Neural cell (in vitro differentiated cells): ENCODE results near the gene AKR1C1. TPM values are rescaled to one million over a fixed set of nuclear protein-coding genes. Genes with fewer than 3 reads are reported as not detected.
"Not testable (repeated sequence)": the region's sequence is repeated elsewhere in the genome, so short reads cannot be mapped to it uniquely, and the experiment has no call there.

Source experiments
- H2AFZ ChIP-seq: fragments of 200-600, 300-800 bp; sonication (generic), shearing (Covaris generic); 2 replicates; pipeline ENCODE4 v1.6.0; 2014; ENCODE audit warnings: low read depth, mild to moderate bottlenecking, antibody characterized with exemption, low read length, moderate library complexity
- H3F3A ChIP-seq: fragments of 200-600 bp; shearing (Covaris generic); 2 replicates; pipeline ENCODE4 v1.6.1; 2016; ENCODE audit warnings: mild to moderate bottlenecking, moderate library complexity, mixed read lengths, antibody characterized with exemption, low read length; ENCODE audit not compliant: insufficient read depth, poor library complexity, severe bottlenecking
- H3K27ac ChIP-seq: fragments of 200-600, 300-800 bp; sonication (generic), shearing (Covaris generic); 2 replicates; pipeline ENCODE4 v1.5.1; 2014; ENCODE audit warnings: mild to moderate bottlenecking, low read length, moderate library complexity
- H3K27me3 ChIP-seq: fragments of 300-800, 200-600 bp; sonication (generic), shearing (Covaris generic); 2 replicates; pipeline ENCODE4 v1.6.0; 2014; ENCODE audit warnings: mild to moderate bottlenecking, low read depth, low read length, moderate library complexity; ENCODE audit not compliant: insufficient read depth
- H3K36me3 ChIP-seq: fragments of 300-800, 200-600 bp; sonication (generic), shearing (Covaris generic); 2 replicates; pipeline ENCODE4 v1.5.1; 2014; ENCODE audit warnings: mild to moderate bottlenecking, antibody characterized with exemption, low read length, moderate library complexity; ENCODE audit not compliant: insufficient read depth
- H3K4me2 ChIP-seq: fragments of 300-800, 200-600 bp; sonication (generic), shearing (Covaris generic); 2 replicates; pipeline ENCODE4 v1.6.0; 2014; ENCODE audit warnings: mild to moderate bottlenecking, low read length
- H3K4me3 ChIP-seq: fragments of 300-800, 200-600 bp; sonication (generic), shearing (Covaris generic); 2 replicates; pipeline ENCODE4 v1.5.1; 2014; ENCODE audit warnings: mild to moderate bottlenecking, low read length, moderate library complexity
- H3K79me2 ChIP-seq: fragments of 200-600 bp; shearing (Covaris generic); replicated peaks from 2 replicates; pipeline ENCODE4 v1.6.0; 2014; ENCODE audit warnings: mild to moderate bottlenecking, low read length, moderate library complexity; ENCODE audit not compliant: insufficient read depth
- H3K9ac ChIP-seq: fragments of 300-800, 200-600 bp; sonication (generic), shearing (Covaris generic); 2 replicates; pipeline ENCODE4 v1.6.1; 2016; ENCODE audit warnings: mild to moderate bottlenecking, low read length, mixed read lengths
- H3K9me2 ChIP-seq: fragments of 200-600 bp; shearing (Covaris generic); 2 replicates; pipeline ENCODE4 v1.6.1; 2016; ENCODE audit warnings: mild to moderate bottlenecking, low read length, mixed read lengths; ENCODE audit not compliant: insufficient read depth
- H3K9me3 ChIP-seq: fragments of 200-600, 300-800 bp; sonication (generic), shearing (Covaris generic); 2 replicates; pipeline ENCODE4 v1.6.1; 2016; ENCODE audit warnings: mild to moderate bottlenecking, mixed run types, low read length, moderate library complexity, mixed read lengths
- H4K20me1 ChIP-seq: fragments of 200-600 bp; shearing (Covaris generic); 2 replicates; pipeline ENCODE4 v1.6.1; 2016; ENCODE audit warnings: mild to moderate bottlenecking, mixed run types; ENCODE audit not compliant: insufficient read depth
- POLR2AphosphoS5 ChIP-seq: IDR thresholded peaks from 2 replicates; pipeline ENCODE4 v1.6.1; 2012
- polyA plus RNA-seq: library from polyadenylated mRNA; depleted of rRNA; stranded (reverse); fragments of >200 nt; gene quantifications from 2 replicates; pipeline ENCODE4 v1.2.3, GENCODE V29; 2014
- TF ChIP-seq, protein P1 (sequence below): IDR thresholded peaks from 2 replicates; pipeline ENCODE4 v1.6.1; 2012; ENCODE audit warnings: borderline replicate concordance

The AKR1C1 gene
- polyA plus RNA-seq, 1 donor from 2014 or later: 183 TPM

DNA sequence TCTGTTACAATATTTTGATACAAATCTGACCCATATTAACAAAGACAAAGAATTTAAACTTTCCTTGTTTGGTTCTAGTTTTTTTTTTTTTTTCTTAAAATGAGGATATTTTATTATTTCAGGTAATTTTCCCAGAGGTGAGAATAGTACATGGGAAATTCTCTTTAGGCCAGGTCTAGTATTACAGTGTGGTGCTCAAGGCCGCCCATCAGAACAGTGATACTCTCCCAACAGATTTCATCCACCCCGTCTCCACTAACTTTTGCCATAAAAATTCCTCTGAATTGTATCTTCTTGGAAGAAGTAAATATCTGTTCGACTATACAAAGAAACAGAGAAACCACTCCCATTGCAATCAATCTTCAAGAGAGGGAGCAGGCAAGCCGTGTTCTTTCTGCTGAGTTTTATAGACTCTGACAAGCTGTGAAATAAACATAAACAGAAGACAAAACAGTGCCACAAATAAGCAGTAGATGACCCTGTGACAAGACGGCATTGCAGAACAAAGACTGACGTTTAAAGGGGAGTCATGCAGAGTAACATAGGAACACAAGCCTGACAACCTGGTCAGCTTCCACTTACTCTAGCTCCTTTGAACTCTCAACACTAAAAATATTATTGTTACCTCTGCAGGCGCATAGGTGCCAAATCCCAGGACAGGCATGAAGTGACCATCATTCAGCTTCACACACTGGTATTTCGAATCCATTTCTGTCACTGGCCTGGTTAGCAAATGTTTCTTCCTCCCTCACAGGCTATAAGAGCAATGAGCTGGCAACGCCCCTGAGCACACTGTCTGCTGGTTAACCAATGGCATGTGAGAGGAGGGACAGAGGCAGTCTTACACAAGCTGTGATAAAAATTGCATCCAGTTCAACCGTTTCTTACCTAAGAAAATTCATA is 40.2 kb downstream of the AKR1C1 start, which contains the start of gene AKR1C2:
Gene AKR1C2 (minus strand): TSS at position 731 of the 903 bp plus-strand sequence. CDS start 22 bp downstream, at position 709.
- H3K79me2 ChIP-seq, H3K9me3 ChIP-seq, H3K27me3 ChIP-seq, H3F3A ChIP-seq, H3K9me2 ChIP-seq, H4K20me1 ChIP-seq, H3K36me3 ChIP-seq: not testable (repeated sequence)
- TF ChIP-seq, protein P1, sequence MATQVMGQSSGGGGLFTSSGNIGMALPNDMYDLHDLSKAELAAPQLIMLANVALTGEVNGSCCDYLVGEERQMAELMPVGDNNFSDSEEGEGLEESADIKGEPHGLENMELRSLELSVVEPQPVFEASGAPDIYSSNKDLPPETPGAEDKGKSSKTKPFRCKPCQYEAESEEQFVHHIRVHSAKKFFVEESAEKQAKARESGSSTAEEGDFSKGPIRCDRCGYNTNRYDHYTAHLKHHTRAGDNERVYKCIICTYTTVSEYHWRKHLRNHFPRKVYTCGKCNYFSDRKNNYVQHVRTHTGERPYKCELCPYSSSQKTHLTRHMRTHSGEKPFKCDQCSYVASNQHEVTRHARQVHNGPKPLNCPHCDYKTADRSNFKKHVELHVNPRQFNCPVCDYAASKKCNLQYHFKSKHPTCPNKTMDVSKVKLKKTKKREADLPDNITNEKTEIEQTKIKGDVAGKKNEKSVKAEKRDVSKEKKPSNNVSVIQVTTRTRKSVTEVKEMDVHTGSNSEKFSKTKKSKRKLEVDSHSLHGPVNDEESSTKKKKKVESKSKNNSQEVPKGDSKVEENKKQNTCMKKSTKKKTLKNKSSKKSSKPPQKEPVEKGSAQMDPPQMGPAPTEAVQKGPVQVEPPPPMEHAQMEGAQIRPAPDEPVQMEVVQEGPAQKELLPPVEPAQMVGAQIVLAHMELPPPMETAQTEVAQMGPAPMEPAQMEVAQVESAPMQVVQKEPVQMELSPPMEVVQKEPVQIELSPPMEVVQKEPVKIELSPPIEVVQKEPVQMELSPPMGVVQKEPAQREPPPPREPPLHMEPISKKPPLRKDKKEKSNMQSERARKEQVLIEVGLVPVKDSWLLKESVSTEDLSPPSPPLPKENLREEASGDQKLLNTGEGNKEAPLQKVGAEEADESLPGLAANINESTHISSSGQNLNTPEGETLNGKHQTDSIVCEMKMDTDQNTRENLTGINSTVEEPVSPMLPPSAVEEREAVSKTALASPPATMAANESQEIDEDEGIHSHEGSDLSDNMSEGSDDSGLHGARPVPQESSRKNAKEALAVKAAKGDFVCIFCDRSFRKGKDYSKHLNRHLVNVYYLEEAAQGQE: peak; percentile 50
- TF ChIP-seq POLR2AphosphoS5: peak; percentile 58
- Histone ChIP-seq H2AFZ (peak within 1 kb of the TSS; percentile 38), H3K9ac (peak within 1 kb of the TSS; percentile 58), H3K4me2 (peak within 1 kb of the TSS; percentile 74), H3K27ac (peak within 1 kb of the TSS; percentile 44), H3K4me3 (peak within 1 kb of the TSS; percentile 58)

DNA sequence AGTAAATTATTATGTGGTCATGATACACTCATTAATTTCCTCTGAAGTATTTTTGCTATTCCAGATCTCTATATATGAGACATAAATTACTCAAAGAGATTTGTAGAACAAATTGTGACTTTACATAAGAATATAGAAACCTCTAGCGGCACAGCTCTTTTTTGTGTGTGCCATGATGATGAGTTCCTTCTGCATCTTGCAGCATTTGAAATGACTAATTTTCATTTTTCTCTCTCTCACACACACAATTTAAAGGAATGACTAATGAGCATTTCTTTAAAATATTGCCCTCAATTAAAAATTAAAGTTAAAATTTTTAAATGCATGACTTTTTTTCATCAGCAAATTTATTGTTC is 40.8 kb downstream of the AKR1C1 start:
- not testable (repeated sequence) for H3K9me3 ChIP-seq, H4K20me1 ChIP-seq

DNA sequence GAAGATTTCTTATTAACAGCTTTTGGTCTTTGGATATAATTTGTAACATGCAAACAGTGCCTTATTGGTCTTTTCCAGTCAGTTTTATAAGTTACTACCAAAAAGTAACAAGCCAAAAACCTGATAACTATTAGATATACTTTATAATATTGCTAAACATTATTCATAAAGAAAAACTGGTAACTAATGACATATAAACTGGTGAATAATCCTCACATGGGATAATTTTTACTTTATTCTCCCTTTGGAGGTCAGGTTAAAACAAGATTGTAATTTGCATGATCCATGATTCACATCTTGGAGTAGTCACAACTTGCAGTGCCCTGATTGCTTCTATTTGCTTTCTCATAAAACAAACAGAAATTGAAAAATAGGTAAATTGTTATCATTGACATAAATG is 41.3 kb downstream of the AKR1C1 start:
- not testable (repeated sequence) for H3K9me2 ChIP-seq, H3K9me3 ChIP-seq, H3K79me2 ChIP-seq

More for the DNA sequence above, 40.8 kb downstream of the AKR1C1 start:
- H3K27me3 ChIP-seq, H3K79me2 ChIP-seq, H3K27ac ChIP-seq, H3K9me2 ChIP-seq, H3K9ac ChIP-seq, H3K4me3 ChIP-seq, H3K4me2 ChIP-seq, H2AFZ ChIP-seq, H3K36me3 ChIP-seq, H3F3A ChIP-seq: not testable (repeated sequence)

DNA sequence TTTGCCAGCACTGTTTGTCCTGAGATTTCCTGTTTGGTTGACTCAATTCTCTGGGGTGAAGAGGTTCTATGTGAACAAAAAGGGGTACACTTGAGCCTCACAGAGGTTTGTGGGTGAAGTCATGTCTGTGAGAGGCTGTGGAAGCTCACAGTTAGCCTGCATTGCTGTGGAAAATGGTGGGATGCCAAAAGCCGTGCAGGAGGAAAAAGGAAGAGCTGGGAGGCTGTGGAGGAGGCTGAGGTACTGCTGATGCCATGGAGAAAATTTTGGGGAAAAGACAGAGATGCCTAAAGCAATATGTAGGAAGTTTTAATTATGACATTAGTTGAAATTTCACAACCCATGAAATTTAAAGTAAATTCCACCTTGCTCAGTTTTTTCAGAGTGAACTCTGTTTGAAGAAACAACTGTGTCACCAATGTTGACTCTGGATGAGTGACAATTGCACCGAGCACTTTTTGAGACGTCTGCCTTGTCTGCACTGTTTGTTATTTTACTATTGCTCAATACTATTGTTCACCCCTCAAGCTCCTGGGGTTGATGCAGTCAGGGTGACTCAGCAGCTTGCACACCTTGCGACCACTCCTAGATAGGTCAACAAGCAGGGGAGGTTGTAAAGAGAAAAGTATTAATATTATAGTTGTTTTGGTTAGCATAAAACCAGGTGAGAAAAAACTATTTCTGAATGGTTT is 45.8 kb downstream of the AKR1C1 start:
- H3K9me2 ChIP-seq, H2AFZ ChIP-seq, H3K79me2 ChIP-seq, H3K4me3 ChIP-seq, H3K36me3 ChIP-seq, H3K9ac ChIP-seq, H3K9me3 ChIP-seq, H3K4me2 ChIP-seq, H4K20me1 ChIP-seq, H3K27me3 ChIP-seq, H3F3A ChIP-seq, H3K27ac ChIP-seq: not testable (repeated sequence)

More for the DNA sequence above, 41.3 kb downstream of the AKR1C1 start:
- H3K27me3 ChIP-seq, H3K27ac ChIP-seq, H3K4me3 ChIP-seq, H3K9ac ChIP-seq, H3K36me3 ChIP-seq, H3F3A ChIP-seq, H4K20me1 ChIP-seq, H3K4me2 ChIP-seq, H2AFZ ChIP-seq: not testable (repeated sequence)

DNA sequence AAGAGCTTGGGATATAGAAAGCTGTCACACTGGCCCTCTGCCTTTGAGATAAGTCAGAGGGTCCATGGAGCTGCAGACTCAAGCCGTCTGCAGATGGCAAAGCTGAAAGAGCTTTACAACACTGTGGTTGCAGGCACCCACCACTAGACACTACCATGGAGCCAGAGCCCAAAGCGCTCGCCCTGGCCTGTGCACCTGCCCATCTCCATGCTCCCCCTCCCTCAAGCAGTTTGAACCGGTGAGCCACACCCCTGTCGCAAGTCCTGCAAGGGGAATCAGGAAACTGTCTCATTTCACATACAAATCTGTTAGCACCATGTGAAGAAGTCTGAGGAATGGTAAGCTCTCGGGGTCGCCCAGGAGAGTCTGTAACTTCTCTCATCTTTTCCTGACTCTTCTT is 46.8 kb downstream of the AKR1C1 start:
- not testable (repeated sequence) for H3K9me2 ChIP-seq, H3K27ac ChIP-seq, H3F3A ChIP-seq, H3K9me3 ChIP-seq, H3K4me2 ChIP-seq, H3K4me3 ChIP-seq, H4K20me1 ChIP-seq, H3K27me3 ChIP-seq, H3K36me3 ChIP-seq, H3K9ac ChIP-seq, H3K79me2 ChIP-seq, H2AFZ ChIP-seq

DNA sequence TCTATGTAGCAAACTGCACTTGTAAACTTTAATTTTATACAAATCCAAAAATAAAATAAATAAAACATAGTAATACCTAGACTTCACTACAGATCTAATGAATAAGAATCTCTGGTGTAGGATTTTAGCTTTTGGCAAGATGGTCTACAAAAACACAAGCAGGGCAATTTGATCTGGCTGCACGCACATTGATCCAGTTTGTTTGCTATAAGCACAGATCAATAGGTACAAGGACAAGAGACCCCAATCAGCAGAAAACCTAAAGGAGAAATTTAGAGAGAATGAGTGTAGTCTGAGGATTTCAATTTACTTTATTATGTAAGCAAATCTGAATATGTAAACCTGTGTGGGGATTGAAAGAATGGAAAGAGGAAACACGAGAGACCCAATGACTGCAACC is 48.2 kb downstream of the AKR1C1 start:
- not testable (repeated sequence) for H3K9me3 ChIP-seq, H3K9ac ChIP-seq, H2AFZ ChIP-seq, H4K20me1 ChIP-seq, H3K27ac ChIP-seq, H3F3A ChIP-seq, H3K4me2 ChIP-seq, H3K27me3 ChIP-seq, H3K4me3 ChIP-seq, H3K79me2 ChIP-seq, H3K36me3 ChIP-seq, H3K9me2 ChIP-seq
